HG02840 (cell line): ENCODE data around the gene IQCH.
"Not testable (repeated sequence)": the region's sequence is repeated elsewhere in the genome, so short reads cannot be mapped to it uniquely, and the experiment has no call there.

Experiments
- ATAC-seq: cut with Tn5 transposase; IDR thresholded peaks from one replicate; pipeline ENCODE4 v1.9.1; 2021; ENCODE audit warnings: mild to moderate bottlenecking, moderate library complexity, moderate number of reproducible peaks; ENCODE audit not compliant: unreplicated experiment, low FRiP score

The IQCH gene

DNA sequence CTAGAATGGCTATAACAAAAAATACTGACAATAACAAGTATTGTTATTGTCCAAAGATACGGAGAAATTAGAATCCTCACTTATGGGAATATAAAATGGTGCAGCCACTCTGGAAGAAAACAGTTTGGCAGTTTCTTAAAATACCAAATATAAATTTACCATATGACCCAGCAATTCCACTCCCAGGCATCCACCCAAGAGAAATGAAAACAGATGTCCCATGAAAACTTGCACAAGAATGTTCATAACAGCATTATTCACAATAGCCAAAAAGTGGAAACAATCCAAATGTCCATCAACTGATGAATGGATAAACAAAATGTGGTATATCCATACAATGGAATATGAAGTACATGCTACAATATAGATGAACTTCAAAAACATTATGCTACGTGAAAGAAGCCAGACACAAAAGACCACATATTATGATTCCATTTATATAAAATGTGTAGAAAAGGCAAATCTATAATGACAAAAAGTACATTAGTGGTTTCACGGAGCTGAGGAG lies 9.6 kb upstream of the IQCH start:
- ATAC-seq = no peak

DNA sequence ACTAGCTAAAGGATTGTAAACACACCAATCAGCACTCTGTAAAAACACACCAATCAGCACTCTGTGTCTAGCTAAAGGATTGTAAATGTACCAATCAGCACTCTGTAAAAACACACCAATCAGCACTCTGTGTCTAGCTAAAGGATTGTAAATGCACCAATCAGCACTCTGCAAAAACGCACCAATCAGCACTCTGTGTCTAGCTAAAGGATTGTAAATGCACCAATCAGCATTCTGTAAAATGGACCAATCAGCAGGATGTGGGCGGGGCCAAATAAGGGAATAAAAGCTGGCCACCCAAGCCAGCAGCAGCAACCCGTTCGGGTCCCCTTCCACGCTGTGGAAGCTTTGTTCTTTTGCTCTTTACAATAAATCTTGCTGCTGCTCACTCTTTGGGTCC lies 8.0 kb upstream of the IQCH start:
- ATAC-seq = not testable (repeated sequence)

DNA sequence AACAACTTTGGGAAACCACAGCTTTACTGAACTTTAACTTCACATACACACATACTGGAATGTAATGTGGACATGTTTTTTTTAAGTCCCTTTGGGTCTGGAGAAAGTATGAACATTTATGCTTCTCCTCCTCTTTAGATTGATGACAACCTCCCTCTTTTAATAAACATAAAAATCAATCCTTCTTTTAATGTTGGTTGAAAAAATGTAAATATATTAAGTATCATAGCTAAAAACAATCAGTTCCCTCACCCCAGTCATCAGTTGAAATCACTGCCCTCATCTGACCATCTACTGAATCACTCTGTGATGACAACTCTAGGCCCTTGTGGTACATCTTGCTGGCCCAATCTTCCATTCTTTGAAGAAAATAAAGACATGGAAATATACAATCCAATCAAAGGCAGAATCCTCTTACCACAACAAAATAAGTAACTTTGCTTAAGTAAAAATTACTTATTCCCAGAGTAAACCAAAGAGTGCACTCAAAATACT lies 6.5 kb upstream of the IQCH start:
- ATAC-seq = no peak

DNA sequence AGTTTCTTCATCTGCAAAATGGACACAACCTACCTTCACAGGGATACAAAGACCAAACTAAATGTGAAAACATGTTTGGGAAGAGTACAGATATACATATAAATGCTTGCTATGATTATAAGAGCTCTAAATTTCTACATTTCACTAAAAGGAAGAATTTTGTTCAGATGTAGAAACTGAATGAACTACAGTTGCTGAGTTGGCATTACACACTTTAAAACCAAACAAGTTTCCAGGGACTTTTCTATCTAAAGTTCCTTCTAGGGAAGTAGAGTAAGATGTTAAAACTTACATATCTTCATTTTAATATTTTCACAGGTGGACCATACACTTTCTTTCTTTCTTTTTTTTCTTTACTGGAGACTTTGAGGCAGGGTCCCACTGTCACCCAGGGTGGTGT lies 4.8 kb upstream of the IQCH start:
- ATAC-seq = no peak

DNA sequence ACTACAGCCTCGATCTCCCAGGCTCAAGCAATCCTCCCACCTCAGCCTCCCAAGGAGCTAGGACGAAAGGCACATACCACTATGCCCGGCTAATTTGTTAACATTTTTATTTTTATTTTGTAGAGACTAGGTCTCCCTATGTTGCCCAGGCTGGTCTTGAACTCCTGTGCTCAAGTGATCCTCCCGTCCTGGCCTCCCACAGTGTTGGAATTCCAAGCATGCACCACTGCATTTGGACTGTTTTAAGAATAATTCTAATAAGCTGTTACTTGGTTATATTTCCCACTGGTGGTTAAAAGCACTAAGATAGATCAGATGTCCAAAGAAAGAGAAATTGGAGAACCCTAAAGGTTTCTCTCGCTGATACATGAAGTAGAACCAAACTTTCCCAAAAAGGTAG lies 3.3 kb upstream of the IQCH start:
- no peak for ATAC-seq

DNA sequence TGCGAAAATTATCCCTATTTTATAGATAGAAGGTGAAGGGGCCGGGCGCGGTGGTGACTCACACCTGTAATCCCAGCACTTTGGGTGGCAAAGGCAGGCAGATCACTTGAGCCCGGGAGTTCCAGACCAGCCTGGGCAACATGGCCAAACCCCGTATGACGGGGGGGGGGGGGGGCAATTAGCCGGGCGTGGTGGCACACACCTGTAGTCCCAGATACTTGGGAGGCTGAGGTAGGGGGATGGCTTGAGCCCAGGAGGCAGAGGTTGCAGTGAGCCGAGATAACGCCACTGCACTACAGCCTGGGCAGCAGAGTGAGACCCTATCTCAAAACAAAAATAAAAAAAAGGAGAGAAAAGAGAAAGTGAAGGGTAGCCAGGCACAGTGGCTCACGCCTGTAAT lies 1.5 kb upstream of the IQCH start:
- ATAC-seq = no peak

DNA sequence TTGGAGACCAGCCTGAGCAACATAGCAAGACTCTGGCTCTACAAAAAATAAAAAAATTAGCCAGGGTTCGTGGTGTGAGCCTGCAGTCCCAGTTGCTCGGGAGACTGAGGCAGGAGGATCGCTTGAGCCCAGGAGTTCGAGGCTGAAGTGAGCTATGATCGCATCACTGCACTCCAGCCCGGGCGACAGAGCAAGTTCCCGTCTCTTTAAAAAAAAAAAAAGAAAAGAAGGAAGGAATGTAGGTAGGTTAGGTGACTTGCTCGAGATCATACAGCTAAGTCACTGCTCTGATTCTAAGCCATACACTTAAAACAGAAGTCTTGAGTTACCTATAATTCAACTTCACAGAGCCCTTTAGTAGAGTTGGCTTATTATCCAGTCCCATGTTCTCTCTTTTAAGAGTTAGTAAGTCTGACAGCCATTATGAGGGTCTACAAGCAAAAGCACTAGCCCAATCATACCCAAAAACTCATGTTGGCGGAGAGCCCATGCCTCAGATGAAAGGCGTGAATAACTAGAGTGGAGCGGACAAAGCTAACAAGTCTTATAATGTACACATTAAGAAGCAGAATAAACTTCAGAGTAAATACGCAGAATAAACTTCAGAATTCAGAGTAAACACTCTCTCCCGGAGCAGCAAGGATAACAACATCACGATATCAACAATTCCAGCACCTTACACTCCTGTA lies 893 bp upstream of the IQCH start:
- no peak for ATAC-seq

DNA sequence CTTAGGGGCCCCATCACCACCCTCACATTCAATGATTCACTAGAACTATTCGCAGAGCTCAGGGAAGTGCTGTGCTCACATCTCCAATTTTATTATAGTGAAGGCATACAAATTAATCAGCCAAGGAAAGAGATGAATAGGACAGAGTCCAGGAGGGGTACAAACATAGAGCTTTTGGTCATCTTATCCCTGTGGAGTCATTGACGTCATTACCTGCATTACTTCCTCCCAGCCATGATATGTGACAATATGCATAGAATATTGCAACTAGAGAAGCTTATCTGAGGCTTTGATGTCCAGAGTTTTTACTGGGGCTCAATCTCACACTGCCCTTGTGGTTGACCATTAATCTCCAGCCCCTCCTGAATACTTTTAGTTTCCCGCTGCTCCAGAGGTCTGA lies 1.5 kb downstream of the IQCH start:
- ATAC-seq = no peak

DNA sequence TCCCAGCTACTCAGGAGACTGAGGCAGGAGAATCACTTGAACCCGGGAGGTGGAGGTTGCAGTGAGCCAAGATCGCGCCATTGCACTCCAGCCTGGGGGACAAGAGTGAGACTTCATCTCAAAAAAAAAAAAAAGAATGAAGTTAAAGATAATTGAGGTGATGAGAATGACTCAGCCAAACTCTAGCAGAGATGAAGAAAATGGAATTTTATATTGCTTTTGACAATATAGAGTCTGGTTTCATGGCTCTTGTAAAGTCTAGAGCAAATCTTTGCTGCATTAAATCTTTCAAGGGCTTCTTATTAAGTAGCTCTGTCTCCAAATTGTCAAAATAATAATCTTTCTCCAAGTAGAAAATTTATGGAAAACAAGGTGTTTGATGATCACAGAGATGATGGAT lies 3.8 kb downstream of the IQCH start:
- not testable (repeated sequence) for ATAC-seq

DNA sequence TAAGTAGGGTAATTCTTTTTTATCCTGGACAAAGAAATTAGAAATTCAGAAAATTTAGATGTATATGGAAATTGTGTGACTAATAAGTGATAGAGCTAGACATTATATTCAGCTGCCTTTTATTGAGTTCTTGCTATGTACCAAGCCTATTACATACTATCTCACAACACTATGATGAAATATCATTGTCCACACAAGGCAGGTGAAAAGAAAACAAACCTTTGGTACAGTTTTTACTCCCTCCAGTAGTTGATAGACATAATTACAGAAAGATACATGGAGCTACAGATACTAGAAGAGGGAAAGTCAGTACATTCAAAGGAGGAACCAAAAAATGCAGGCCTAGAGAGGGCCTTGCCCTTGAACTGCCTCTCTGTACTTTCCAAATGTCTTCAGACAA lies 4.8 kb downstream of the IQCH start:
- no peak for ATAC-seq

DNA sequence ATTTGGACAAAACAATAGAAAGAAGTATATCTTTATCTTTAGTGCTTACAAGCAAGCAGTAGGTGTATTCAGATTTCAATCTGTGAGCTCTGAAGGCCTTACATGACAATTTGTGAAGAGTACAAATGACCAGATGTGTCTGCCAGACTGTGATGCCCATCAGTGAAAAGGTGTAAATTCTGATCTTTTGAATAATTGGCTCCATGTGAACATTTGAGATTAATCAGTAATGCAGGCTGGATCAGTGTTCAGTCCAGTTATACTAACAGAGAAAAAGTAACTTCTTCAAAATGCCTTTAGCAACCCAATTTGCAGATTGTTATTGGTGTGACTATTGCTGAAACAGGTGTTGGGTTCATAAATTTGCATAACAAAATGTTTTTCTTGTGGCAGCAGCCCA lies 5.2 kb downstream of the IQCH start:
- no peak for ATAC-seq

DNA sequence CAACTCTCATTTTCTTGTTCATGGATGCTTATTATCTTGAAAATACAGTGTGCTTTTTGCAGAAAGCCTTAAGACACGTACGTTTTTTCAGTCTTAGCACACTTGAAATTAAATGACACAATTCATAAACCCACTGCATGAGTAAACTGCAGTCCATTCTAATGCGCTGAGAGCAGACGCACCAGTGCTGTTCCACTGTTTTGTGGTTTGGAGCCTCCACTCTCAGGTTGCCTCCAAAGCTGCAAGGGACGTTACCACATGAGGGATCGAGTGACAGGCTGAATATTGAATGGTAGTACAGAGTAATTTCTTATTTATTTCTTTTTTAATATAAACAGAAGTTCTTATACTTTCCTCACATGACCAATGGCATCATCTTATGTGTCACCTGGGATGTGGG lies 12.3 kb downstream of the IQCH start:
- ATAC-seq = no peak

DNA sequence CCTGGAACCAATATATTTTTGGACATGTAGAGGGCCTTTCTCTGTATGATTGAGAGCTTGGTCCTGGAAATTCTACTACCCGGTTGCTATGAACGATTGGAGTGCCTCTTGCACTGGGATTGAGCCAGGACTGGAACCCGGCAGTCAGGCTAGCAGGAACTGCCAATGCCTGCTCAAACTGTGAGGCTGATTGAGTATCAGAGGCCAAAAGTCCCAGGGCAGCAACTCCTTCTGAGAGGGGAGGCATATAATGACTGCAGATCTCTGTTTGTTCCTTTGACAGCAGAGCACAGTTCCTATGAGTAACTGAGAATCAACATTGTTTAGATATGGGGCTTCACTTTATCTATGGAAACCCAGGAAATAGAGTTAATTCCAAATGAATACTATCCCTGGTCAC lies 12.9 kb downstream of the IQCH start:
- ATAC-seq = no peak

DNA sequence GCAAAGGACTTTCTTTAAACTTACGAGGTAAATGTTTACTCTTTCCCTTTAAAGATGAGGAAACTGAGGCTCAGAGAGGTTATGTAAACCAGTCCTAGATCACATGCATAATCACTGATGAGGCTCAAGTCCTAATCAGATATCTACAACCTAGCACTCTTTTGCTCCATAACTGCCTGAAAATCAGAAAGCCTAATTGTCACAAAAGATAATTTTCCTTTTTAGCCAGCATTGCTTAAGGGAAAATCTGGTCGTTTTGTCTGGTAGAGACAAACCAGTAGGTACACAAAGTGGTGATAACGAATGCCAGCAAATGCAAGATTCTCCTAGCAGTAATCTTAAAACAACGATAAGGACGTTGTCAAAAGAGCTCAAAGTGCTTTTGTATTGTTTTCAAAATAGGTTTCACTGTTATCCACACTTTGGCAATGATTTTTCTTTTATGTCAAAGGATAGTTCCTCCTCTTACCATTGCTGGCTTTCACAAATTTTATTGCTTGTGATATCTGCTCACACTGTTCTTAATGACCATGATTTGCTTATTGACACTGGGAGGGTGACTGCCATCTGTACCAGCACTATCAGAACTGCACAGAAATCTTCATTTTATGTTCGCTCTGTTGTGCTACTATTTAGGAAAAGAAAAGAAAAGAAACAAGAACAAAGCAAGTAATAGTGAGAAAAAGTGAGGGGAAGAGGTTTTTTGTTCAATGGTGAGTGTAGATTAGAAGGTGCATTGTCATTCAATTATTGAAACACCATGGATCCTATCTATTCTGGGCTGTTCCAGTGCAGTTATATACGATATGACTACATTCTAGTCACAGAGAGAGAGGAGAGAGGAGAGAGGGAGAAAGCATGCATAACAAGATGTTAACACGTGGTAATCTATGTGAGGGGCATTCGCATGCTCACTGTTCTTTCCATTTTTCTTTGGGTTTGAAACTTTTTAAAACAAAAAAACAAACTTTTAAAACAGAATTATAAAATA lies 13.7 kb downstream of the IQCH start:
- no peak for ATAC-seq

DNA sequence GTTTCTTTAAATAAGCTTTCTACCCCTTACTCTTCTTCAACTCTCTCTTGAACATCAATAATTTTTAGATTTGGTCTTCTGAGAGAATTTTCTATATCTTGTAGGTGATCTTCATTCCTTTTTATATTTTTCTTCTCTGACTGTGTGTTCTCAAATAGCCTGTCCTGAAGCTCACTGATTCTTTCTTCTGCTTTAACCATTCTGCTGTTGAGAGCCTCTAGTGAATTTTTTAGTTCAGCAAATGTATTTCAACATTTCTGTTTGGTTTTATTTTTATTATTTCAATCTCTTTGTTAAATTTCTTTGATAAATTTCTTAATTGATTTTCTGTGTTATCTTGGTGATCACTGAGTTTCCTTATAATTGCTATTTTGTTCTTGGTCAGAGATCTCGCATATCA lies 19.6 kb downstream of the IQCH start:
- no peak for ATAC-seq

DNA sequence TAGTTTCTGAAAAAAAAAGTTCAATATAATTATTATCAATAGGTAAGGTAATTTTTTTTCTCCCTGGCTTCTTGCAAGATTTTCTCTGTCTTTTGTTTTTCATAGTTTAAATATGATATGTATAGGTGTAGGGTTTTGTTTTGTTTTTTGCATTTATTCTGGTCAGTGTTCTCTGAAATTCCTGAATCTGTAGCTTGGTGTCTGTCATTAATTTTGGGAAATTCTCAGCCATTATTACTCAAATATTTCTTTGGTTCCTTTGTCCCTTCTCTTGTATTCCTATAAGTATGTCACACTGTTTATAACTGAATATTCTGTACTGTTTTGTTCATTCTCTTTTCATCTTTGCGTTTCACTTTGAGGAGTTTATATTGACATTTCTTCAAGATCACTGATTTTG lies 22.1 kb downstream of the IQCH start:
- no peak for ATAC-seq

DNA sequence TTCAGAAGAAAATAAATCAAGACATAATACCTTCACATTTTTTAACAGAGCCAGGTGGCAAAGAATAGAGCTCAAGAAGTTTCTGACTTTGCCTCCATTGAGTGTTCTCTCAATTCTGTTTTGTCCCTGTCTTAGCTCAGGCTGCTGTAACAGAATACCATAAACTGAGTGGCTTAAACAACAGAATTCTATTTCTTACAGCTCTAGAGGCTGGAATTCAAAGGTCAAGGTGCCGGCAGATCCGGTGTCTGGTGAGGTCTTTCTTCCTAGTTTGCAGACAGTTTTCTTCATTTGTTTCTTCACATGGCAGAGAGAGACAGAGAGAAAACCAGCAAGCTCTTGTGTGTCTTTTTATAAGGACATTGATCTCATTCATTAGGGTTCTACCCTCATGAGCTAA lies 25.6 kb downstream of the IQCH start:
- no peak for ATAC-seq

DNA sequence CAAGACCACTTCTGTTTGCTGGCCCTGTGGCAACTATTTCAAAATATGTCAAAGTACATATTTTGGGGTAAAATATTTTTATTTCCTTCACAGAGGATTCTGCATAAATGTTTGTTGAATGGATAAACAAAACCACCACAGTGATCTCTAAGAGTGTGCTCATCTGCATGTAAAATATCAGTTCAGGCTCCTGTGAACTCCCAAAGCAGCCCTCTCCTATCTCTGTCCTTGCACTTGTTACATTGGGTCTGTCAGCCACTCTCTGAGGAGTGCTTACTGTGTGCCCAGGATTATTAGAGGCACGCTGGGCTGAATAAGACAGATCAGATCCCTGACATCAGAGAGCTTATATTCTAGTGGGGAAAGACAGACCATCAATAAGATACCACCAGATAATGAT lies 27.1 kb downstream of the IQCH start:
- ATAC-seq = no peak

DNA sequence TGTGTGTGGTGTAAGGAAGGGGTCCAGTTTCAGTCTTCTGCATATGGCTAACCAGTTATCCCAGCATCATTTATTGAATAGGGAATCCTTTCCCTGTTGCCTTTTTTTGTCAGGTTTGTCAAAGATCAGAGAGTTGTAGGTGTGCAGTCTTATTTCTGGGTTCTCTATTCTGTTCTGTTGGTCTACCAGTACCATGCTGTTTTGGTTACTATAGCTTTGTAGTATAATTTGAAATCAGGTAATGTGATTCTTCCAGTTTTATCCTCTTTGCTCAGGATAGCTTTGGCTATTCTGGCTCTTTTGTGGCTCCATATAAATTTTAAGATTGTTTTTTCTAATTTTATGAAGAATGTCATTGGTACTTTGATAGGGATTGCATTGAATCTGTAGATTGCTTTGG lies 31.0 kb downstream of the IQCH start:
- ATAC-seq = not testable (repeated sequence)

DNA sequence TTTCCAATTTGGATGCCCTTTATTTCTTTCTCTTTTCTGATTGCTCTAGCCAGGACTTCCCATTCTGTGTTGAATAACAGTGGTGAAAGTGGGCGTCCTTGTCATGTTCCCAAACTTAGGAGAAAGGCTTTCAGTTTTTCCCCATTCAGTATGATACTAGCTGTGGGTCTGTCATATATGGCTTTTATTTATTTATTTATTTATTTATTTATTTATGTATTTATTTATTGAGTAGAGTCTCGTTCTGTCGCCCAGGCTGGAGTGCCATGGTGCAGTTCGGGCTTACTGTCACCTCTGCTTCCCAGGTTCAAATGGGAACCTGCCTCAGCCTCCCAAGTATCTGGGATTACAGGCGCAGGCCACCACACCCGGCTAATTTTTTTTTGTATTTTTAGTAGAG lies 31.8 kb downstream of the IQCH start:
- ATAC-seq = not testable (repeated sequence)

DNA sequence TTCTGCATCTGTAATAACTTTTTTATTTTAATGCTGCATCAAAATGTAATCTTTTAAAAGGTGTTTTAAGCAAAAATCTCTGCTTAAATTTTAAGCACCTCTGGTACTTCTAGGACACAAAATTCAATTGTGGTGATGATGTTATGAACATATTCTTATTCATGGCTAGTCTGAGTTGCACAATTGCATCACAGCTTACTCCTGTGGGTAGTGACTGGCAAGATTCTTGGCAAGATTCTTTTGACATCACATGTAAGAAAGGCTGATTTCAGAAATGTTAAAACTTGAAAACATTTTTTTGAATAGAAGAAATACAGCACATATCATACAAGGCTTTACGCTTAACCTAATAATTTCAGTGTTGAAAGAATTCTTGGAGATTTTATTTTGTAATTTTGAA lies 35.7 kb downstream of the IQCH start:
- ATAC-seq = no peak
